IMR-90 (cell line): ENCODE results near the gene MOG. TPM values are rescaled to one million over a fixed set of nuclear protein-coding genes. Genes with fewer than 3 reads are reported as not detected.
A peak's percentile ranks its signal among the peaks of the same experiment; 100 is the strongest.

Experiments used
- ATAC-seq: fragments of 200-7000 bp; cut with Tn5 transposase; 2 replicates; pipeline ENCODE4 v1.9.1; 2020; ENCODE audit warnings: low read depth, mild to moderate bottlenecking, moderate library complexity
- BruUV-seq: library from RNA; stranded (reverse); fragments of 400-500 nt; replicated peaks from 2 replicates; lab custom pipeline; 2021; lab: Mats Ljungman, UMichigan
- CTCF ChIA-PET: fragments of 300-600 bp; formaldehyde crosslinking; extraction: SDS; loops from one replicate; lab custom pipeline; 2021; ENCODE audit warnings: antibody characterized with exemption; lab: Yijun Ruan, JAX
- POLR2A ChIA-PET: fragments of 300-600 bp; sonication (Branson Sonifier 250); formaldehyde crosslinking; loops from one replicate; lab custom pipeline; 2022; ENCODE audit warnings: antibody characterized with exemption; ENCODE audit not compliant: unreplicated experiment; lab: Charles Lee
- DNase-seq: peaks from one replicate; pipeline ENCODE4 v3.0.0; 2013
- H2AFZ ChIP-seq: replicated peaks from 2 replicates; pipeline ENCODE3; 2013; ENCODE audit warnings: low read length, mild to moderate bottlenecking; ENCODE audit not compliant: poor library complexity
- H2AK5ac ChIP-seq: 2 replicates; pipeline ENCODE4 v1.6.1; 2013; ENCODE audit warnings: low read depth, low read length, inconsistent platforms
- H2AK9ac ChIP-seq: replicated peaks from 2 replicates; pipeline ENCODE3; 2013; ENCODE audit warnings: mild to moderate bottlenecking, low read depth, low read length, moderate library complexity; ENCODE audit not compliant: poor library complexity
- H2BK120ac ChIP-seq: 2 replicates; pipeline ENCODE4 v1.6.1; 2013; ENCODE audit warnings: low read depth, low read length, inconsistent platforms
- H2BK15ac ChIP-seq: 3 replicates; pipeline ENCODE4 v1.6.1; 2013; ENCODE audit warnings: low read depth, low read length, inconsistent platforms
- H2BK20ac ChIP-seq: 2 replicates; pipeline ENCODE4 v1.6.1; 2013; ENCODE audit warnings: low read depth, mild to moderate bottlenecking, inconsistent platforms, low read length, moderate library complexity
- H2BK5ac ChIP-seq: 2 replicates; pipeline ENCODE4 v1.6.1; 2013; ENCODE audit warnings: mild to moderate bottlenecking, low read depth, low read length, inconsistent platforms; ENCODE audit not compliant: poor library complexity, severe bottlenecking
- H3K14ac ChIP-seq: replicated peaks from 2 replicates; pipeline ENCODE4 v1.6.1; 2013; ENCODE audit warnings: low read depth, low read length, inconsistent platforms
- H3K18ac ChIP-seq: 2 replicates; pipeline ENCODE4 v1.6.1; 2013; ENCODE audit warnings: low read depth, low read length, control low read depth
- H3K23ac ChIP-seq: 2 replicates; pipeline ENCODE4 v1.6.1; 2013; ENCODE audit warnings: low read depth, low read length, inconsistent platforms
- H3K27ac ChIP-seq: 2 replicates; pipeline ENCODE4 v1.5.1; 2013; ENCODE audit warnings: mild to moderate bottlenecking, control low read depth, low read length; ENCODE audit not compliant: insufficient read depth
- H3K27me3 ChIP-seq: 2 replicates; pipeline ENCODE4 v1.6.1; 2013; ENCODE audit warnings: low read length; ENCODE audit not compliant: control insufficient read depth, insufficient read depth
- H3K36me3 ChIP-seq: 2 replicates; pipeline ENCODE4 v1.6.1; 2013; ENCODE audit warnings: low read length, mixed read lengths; ENCODE audit not compliant: control insufficient read depth, insufficient read depth
- H3K4ac ChIP-seq: 2 replicates; pipeline ENCODE4 v1.6.1; 2013; ENCODE audit warnings: low read depth, low read length, inconsistent platforms
- H3K4me1 ChIP-seq: 2 replicates; pipeline ENCODE4 v1.6.1; 2013; ENCODE audit warnings: low read length, mixed read lengths; ENCODE audit not compliant: control insufficient read depth, insufficient read depth
- H3K4me2 ChIP-seq: 2 replicates; pipeline ENCODE4 v1.6.1; 2013; ENCODE audit warnings: low read depth, mild to moderate bottlenecking, control low read depth, low read length, moderate library complexity
- H3K4me3 ChIP-seq: 2 replicates; pipeline ENCODE4 v1.5.1; 2013; ENCODE audit warnings: low read depth, mild to moderate bottlenecking, control low read depth, low read length, moderate library complexity; ENCODE audit not compliant: insufficient read depth
- H3K56ac ChIP-seq: 2 replicates; pipeline ENCODE4 v1.6.1; 2013; ENCODE audit warnings: low read length, inconsistent platforms; ENCODE audit not compliant: insufficient read depth; ENCODE audit errors: extremely low read depth
- H3K79me1 ChIP-seq, 2 experiments: 2 replicates each; pipeline ENCODE4 v1.6.1; 2013; ENCODE audit warnings: low read length in 2 of 2, inconsistent platforms in 1 of 2, low read depth in 1 of 2
- H3K9ac ChIP-seq: 2 replicates; pipeline ENCODE4 v1.6.1; 2013; ENCODE audit warnings: low read depth, low read length, control low read depth
- H3K9me1 ChIP-seq: 2 replicates; pipeline ENCODE4 v1.6.1; 2013; ENCODE audit warnings: low read length, inconsistent platforms; ENCODE audit not compliant: insufficient read depth
- H3K9me3 ChIP-seq: 2 replicates; pipeline ENCODE4 v1.6.1; 2013; ENCODE audit warnings: low read length; ENCODE audit not compliant: control insufficient read depth, insufficient read depth
- H4K20me1 ChIP-seq: 2 replicates; pipeline ENCODE4 v1.6.1; 2013; ENCODE audit warnings: low read length, inconsistent platforms; ENCODE audit not compliant: insufficient read depth
- H4K5ac ChIP-seq: 2 replicates; pipeline ENCODE4 v1.6.1; 2013; ENCODE audit warnings: mild to moderate bottlenecking, low read depth, low read length, control low read depth
- H4K8ac ChIP-seq, 2 experiments: 2 replicates each; pipeline ENCODE4 v1.6.1; 2013; ENCODE audit warnings: low read depth in 2 of 2, low read length in 2 of 2, control low read depth in 1 of 2, inconsistent platforms in 1 of 2
- H4K91ac ChIP-seq: 2 replicates; pipeline ENCODE4 v1.6.1; 2013; ENCODE audit warnings: low read depth, low read length, inconsistent platforms; ENCODE audit not compliant: insufficient read depth
- BHLHE40 ChIP-seq: fragments of 150-350 bp; IDR thresholded peaks from 2 replicates; pipeline ENCODE4 v1.6.1; 2016; ENCODE audit warnings: mild to moderate bottlenecking, low read depth, low read length
- MAZ ChIP-seq: IDR thresholded peaks from 2 replicates; pipeline ENCODE4 v1.6.1; 2012; ENCODE audit warnings: low read depth, mild to moderate bottlenecking, low read length, improper control_type of control experiment, moderate library complexity, borderline replicate concordance
- RCOR1 ChIP-seq: IDR thresholded peaks from 2 replicates; pipeline ENCODE4 v1.6.1; 2012; ENCODE audit warnings: mild to moderate bottlenecking, low read length, improper control_type of control experiment; ENCODE audit not compliant: insufficient replicate concordance
- WGBS, 2 experiments: methylation state at CpG; one replicate each; pipeline versions ENCODE4 v1.1.5 to v1.1.7; 2013; ENCODE audit warnings: missing lambda C conversion rate in 2 of 2; ENCODE audit not compliant: insufficient read length in 1 of 2; ENCODE audit errors: extremely low coverage in 2 of 2; 5-methylcytosine and 5-hydroxymethylcytosine counted together
- dilution Hi-C: fragments of 300-500 bp; cut with HindIII; formaldehyde crosslinking; loops from one replicate; pipeline ENCODE4 v1.14.3; 2018; ENCODE audit warnings: low sequenced_read_pairs; ENCODE audit not compliant: unreplicated experiment
- in situ Hi-C: fragments of 300-500 bp; cut with MboI; formaldehyde crosslinking; loops from 3 replicates; pipeline ENCODE4 v1.14.3; 2019; ENCODE audit warnings: low sequenced_read_pairs, inconsistent platforms, mixed read lengths
- intact Hi-C: fragments of 100-400 bp; cut with micrococcal nuclease; formaldehyde crosslinking; loops from 2 replicates; pipeline ENCODE4 v1.10.0; 2022
- polyA plus RNA-seq, 3 experiments: library from polyadenylated mRNA; depleted of rRNA; stranded (reverse); fragments of >200 nt; gene quantifications; 2 replicates each; pipeline ENCODE4 v1.2.3, GENCODE V29; 2012; ENCODE audit warnings: low replicate concordance in 1 of 3
- total RNA-seq: library from RNA; depleted of rRNA; stranded (reverse); fragments of >200 nt; gene quantifications from 2 replicates; pipeline ENCODE4 v1.2.3, GENCODE V29; 2012
- TF ChIP-seq, protein P1 (sequence below): conservative IDR thresholded peaks from 2 replicates; pipeline ENCODE4 v1.5.1; 2012; ENCODE audit warnings: mild to moderate bottlenecking, low read depth, low read length, improper control_type of control experiment
- TF ChIP-seq, protein P2 (sequence below): fragments of 150-350 bp; IDR thresholded peaks from 2 replicates; pipeline ENCODE4 v1.6.1; 2016; ENCODE audit warnings: low read depth, mild to moderate bottlenecking, low read length, moderate library complexity, borderline replicate concordance

MOG gene
- total and polyA plus RNA-seq, 2 of the 4 experiments (the other 2 are of a cell fraction) = not detected

DNA sequence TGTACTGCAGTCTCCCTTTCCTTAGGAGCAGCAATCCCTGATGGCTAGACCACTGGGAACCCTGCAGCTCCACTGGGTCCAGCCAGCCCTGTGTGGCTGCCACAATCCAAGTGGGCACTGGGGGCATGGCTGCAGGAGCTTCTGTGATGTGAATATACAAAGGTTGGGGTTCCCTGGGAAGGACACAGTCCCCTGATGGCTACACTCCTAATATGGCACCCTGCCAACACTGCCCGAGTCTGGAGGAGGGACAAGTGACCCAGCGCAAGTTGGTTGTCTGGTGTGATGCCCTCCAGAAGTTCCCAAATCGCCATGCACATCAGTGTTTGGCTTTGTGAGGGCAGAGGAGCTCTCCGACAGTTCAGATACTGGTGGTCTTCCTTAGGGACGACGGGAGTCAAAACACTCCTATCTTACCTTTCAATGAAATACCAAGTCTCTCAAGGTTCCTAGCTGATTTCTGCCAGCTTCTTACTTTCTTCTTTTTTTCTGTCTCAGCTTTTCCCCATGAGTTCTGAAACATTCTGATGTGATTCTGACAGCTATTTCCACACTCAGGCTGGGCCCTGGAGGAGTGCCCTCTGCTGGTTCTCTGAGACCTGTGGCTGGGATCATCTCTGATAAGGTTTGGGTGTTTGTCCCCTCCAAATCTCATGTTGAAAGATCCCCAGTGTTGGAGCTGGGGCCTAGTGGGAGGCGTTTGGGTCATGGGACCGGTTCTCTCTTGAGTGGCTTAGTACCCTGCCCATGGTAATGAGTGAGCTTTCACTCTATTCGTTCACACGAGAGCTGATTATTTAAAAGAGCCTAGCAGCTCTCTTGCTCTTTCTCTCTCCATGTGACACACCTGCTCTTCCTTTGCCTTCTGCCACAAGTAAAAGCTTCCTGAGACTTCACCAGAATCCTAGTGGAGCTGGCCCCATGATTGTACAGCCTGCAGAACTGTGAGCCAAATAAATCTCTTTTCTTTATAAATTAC lies 39.5 kb downstream of the MOG start:
- Histone ChIP-seq H3K56ac (no peak overlapping the region), H3K27ac (no peak overlapping the region), H3K14ac (no peak overlapping the region), H2BK120ac (no peak overlapping the region), H4K8ac (no peak overlapping the region), H4K20me1 (no peaks in the 10 kb centered on the region), H3K4me1 (no peaks in the 10 kb centered on the region), H4K5ac (no peak overlapping the region), H2AFZ (no peak overlapping the region), H2BK15ac (no peak overlapping the region), H3K27me3 (no peaks in the 10 kb centered on the region), H2BK5ac (no peak overlapping the region), H2AK5ac (no peak overlapping the region), H3K9me1 (no peaks in the 10 kb centered on the region), H3K9ac (no peak overlapping the region), H3K4ac (no peak overlapping the region), H3K18ac (no peak overlapping the region), H2AK9ac (no peak overlapping the region), H3K4me3 (no peak overlapping the region), H3K4me2 (no peak overlapping the region), H3K36me3 (no peaks in the 10 kb centered on the region), H3K9me3 (peaks cover 2% of the 10 kb centered on the region; the same call in 1 of the 2 replicates), H4K91ac (no peak overlapping the region), H3K23ac (no peak overlapping the region), H2BK20ac (no peak overlapping the region), H3K79me1 (no peaks in the 10 kb centered on the region)
- ChIA-PET CTCF (interaction anchor here (0.6 to 1.4 kb wide), 6 partner anchors 16 to 52 kb away, joined by 3 to 5 read pairs (median 4); no protein-coding TSS in a partner anchor), POLR2A (no interaction called here)
- TF ChIP-seq, protein P1, sequence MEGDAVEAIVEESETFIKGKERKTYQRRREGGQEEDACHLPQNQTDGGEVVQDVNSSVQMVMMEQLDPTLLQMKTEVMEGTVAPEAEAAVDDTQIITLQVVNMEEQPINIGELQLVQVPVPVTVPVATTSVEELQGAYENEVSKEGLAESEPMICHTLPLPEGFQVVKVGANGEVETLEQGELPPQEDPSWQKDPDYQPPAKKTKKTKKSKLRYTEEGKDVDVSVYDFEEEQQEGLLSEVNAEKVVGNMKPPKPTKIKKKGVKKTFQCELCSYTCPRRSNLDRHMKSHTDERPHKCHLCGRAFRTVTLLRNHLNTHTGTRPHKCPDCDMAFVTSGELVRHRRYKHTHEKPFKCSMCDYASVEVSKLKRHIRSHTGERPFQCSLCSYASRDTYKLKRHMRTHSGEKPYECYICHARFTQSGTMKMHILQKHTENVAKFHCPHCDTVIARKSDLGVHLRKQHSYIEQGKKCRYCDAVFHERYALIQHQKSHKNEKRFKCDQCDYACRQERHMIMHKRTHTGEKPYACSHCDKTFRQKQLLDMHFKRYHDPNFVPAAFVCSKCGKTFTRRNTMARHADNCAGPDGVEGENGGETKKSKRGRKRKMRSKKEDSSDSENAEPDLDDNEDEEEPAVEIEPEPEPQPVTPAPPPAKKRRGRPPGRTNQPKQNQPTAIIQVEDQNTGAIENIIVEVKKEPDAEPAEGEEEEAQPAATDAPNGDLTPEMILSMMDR = peak; percentile 29; the same call in 1 of the 2 replicates
- no peak for TF ChIP-seq MAZ
- no peak for TF ChIP-seq RCOR1
- no peak for TF ChIP-seq BHLHE40
- TF ChIP-seq, protein P2, sequence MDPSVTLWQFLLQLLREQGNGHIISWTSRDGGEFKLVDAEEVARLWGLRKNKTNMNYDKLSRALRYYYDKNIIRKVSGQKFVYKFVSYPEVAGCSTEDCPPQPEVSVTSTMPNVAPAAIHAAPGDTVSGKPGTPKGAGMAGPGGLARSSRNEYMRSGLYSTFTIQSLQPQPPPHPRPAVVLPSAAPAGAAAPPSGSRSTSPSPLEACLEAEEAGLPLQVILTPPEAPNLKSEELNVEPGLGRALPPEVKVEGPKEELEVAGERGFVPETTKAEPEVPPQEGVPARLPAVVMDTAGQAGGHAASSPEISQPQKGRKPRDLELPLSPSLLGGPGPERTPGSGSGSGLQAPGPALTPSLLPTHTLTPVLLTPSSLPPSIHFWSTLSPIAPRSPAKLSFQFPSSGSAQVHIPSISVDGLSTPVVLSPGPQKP = no peak
- ATAC-seq = no peak
- BruUV-seq = no TSS peak
- intact Hi-C loops = no loop called here
- WGBS, 2 experiments = 100% methylated on average over 2 of the region's 10 CpGs; no CpG with 5 or more reads in 1 of the 2 experiments
- in situ Hi-C loops = no loop called here
- DNase-seq = no peak
- dilution Hi-C loops = no loop called here
